PC-3 (cell line): ENCODE measurements around the gene NOC3L. TPM values are rescaled to one million over a fixed set of nuclear protein-coding genes. Genes with fewer than 3 reads are reported as not detected.

Experiments
- ATAC-seq: fragments of 200-7000 bp; cut with Tn5 transposase; 2 replicates; pipeline ENCODE4 v1.9.1; 2020; ENCODE audit warnings: mild to moderate bottlenecking, moderate library complexity
- BruUV-seq: library from RNA; stranded (reverse); fragments of 400-500 nt; replicated peaks from 2 replicates; lab custom pipeline; 2021; lab: Mats Ljungman, UMichigan
- CTCF ChIA-PET: fragments of 300-600 bp; sonication (Branson Sonifier 250); formaldehyde crosslinking; loops from one replicate; lab custom pipeline; 2022; ENCODE audit warnings: antibody characterized with exemption; lab: Charles Lee
- POLR2A ChIA-PET: fragments of 300-600 bp; sonication (Branson Sonifier 250); formaldehyde crosslinking; loops from one replicate; lab custom pipeline; 2022; ENCODE audit warnings: antibody characterized with exemption; ENCODE audit not compliant: unreplicated experiment; lab: Charles Lee
- DNase-seq: peaks from one replicate; pipeline ENCODE4 v3.0.0-alpha.2; 2015
- H2AFZ ChIP-seq: fragments of 300-600 bp; sonication (generic); 2 replicates; pipeline ENCODE4 v1.6.0; 2016; ENCODE audit warnings: antibody characterized with exemption, low read length
- H3F3A ChIP-seq: fragments of 300-600 bp; sonication (generic); one replicate; pipeline ENCODE4 v1.6.0; 2017; ENCODE audit warnings: antibody characterized with exemption, low read length, control low read depth, mild to moderate bottlenecking; ENCODE audit not compliant: unreplicated experiment
- H3K27ac ChIP-seq: fragments of 300-600 bp; sonication (generic); 2 replicates; pipeline ENCODE4 v1.5.1; 2016; ENCODE audit warnings: mild to moderate bottlenecking, low read length
- H3K27me3 ChIP-seq: fragments of 300-600 bp; sonication (generic); 2 replicates; pipeline ENCODE4 v1.6.1; 2016; ENCODE audit warnings: low read length, mixed read lengths
- H3K36me3 ChIP-seq: fragments of 300-600 bp; sonication (generic); 2 replicates; pipeline ENCODE4 v1.6.1; 2016; ENCODE audit warnings: low read depth, mixed run types, low read length, mixed read lengths
- H3K4me1 ChIP-seq: fragments of 300-600 bp; sonication (generic); 2 replicates; pipeline ENCODE4 v1.5.1; 2016; ENCODE audit warnings: low read length; ENCODE audit not compliant: insufficient read depth
- H3K4me2 ChIP-seq: fragments of 300-600 bp; sonication (generic); 2 replicates; pipeline ENCODE4 v1.6.0; 2016; ENCODE audit warnings: low read length
- H3K4me3 ChIP-seq: fragments of 300-600 bp; sonication (generic); 2 replicates; pipeline ENCODE4 v1.5.1; 2016; ENCODE audit warnings: mild to moderate bottlenecking, low read length, mixed read lengths
- H3K79me2 ChIP-seq: fragments of 300-600 bp; sonication (generic); 2 replicates; pipeline ENCODE4 v1.6.1; 2017; ENCODE audit warnings: low read length, mixed read lengths
- H3K9ac ChIP-seq: fragments of 300-600 bp; sonication (generic); 2 replicates; pipeline ENCODE4 v1.6.0; 2016; ENCODE audit warnings: mild to moderate bottlenecking, low read length
- H3K9me2 ChIP-seq: fragments of 300-600 bp; sonication (generic); replicated peaks from 2 replicates; pipeline ENCODE4 v1.6.1; 2016; ENCODE audit warnings: mixed run types, low read length, mixed read lengths
- H3K9me3 ChIP-seq: fragments of 300-600 bp; sonication (generic); 2 replicates; pipeline ENCODE4 v1.6.1; 2016; ENCODE audit warnings: low read length, mixed read lengths
- H4K20me1 ChIP-seq: fragments of 300-600 bp; sonication (generic); 2 replicates; pipeline ENCODE4 v1.6.1; 2016; ENCODE audit warnings: low read length, mixed read lengths
- EZH2 ChIP-seq: fragments of 300-600 bp; sonication (generic); IDR thresholded peaks from one replicate; pipeline ENCODE4 v1.6.1; 2017; ENCODE audit warnings: antibody characterized with exemption, mild to moderate bottlenecking, low read length; ENCODE audit not compliant: unreplicated experiment
- EZH2phosphoT487 ChIP-seq: fragments of 300-600 bp; sonication (generic); IDR thresholded peaks from 2 replicates; pipeline ENCODE4 v1.6.1; 2018; ENCODE audit warnings: mild to moderate bottlenecking, antibody characterized with exemption, low read length, borderline replicate concordance
- intact Hi-C: fragments of 100-400 bp; cut with micrococcal nuclease; formaldehyde crosslinking; loops from 2 replicates; pipeline ENCODE4 v1.9.0; 2023
- total RNA-seq: library from RNA; depleted of rRNA; stranded (reverse); fragments of >200 nt; gene quantifications from 2 replicates; pipeline ENCODE4 v1.2.3, GENCODE V29; 2014
- TF ChIP-seq, protein P1 (sequence below): fragments of 300-600 bp; sonication (generic); conservative IDR thresholded peaks from 2 replicates; pipeline ENCODE4 v1.5.1; 2017; ENCODE audit warnings: antibody characterized with exemption, low read depth, mild to moderate bottlenecking, low read length

Gene NOC3L
- total RNA-seq, 1 experiment from 2014 or later: 19.4 TPM

DNA sequence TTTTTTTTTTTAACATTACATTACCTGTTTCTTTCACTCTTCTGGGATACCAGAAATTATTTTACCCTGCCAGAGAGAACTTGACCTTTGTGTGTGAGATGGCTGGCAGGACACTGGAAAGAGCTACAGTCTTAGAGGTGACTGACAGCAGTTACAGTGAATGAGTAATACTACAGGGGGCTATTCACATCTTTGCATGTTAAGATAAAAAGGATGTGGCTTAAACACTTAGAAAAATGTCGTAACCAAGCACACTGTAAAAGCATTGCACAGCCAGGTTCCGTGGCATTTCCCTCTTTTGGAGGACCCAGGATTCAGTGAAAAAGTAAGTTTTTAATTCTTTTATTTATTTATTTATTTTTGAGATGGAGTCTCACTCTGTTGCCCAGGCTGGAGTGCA lies 20.8 kb upstream of the NOC3L start:
- Histone ChIP-seq H3K27me3 (no peaks in the 10 kb centered on the region), H2AFZ (no peak overlapping the region), H3K27ac (no peak overlapping the region), H3K4me2 (no peak overlapping the region), H3K4me1 (no peaks in the 10 kb centered on the region), H3K36me3 (no peaks in the 10 kb centered on the region), H4K20me1 (no peaks in the 10 kb centered on the region), H3K9ac (no peak overlapping the region), H3K9me2 (no peaks in the 10 kb centered on the region), H3K4me3 (no peak overlapping the region), H3K9me3 (no peaks in the 10 kb centered on the region), H3K79me2 (no peaks in the 10 kb centered on the region), H3F3A (no peaks in the 10 kb centered on the region)
- DNase-seq (no peak), ATAC-seq (no peak)
- TF ChIP-seq EZH2phosphoT487: no peak
- TF ChIP-seq, protein P1, sequence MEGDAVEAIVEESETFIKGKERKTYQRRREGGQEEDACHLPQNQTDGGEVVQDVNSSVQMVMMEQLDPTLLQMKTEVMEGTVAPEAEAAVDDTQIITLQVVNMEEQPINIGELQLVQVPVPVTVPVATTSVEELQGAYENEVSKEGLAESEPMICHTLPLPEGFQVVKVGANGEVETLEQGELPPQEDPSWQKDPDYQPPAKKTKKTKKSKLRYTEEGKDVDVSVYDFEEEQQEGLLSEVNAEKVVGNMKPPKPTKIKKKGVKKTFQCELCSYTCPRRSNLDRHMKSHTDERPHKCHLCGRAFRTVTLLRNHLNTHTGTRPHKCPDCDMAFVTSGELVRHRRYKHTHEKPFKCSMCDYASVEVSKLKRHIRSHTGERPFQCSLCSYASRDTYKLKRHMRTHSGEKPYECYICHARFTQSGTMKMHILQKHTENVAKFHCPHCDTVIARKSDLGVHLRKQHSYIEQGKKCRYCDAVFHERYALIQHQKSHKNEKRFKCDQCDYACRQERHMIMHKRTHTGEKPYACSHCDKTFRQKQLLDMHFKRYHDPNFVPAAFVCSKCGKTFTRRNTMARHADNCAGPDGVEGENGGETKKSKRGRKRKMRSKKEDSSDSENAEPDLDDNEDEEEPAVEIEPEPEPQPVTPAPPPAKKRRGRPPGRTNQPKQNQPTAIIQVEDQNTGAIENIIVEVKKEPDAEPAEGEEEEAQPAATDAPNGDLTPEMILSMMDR: no peak
- TF ChIP-seq EZH2: no peak
- intact Hi-C loops: no loop called here
- BruUV-seq: no TSS peak
- CTCF ChIA-PET: interaction anchor here (0.6 kb wide), 1 partner anchor 408 kb away, joined by 9 read pairs; no protein-coding TSS in a partner anchor
- POLR2A ChIA-PET: no interaction called here

DNA sequence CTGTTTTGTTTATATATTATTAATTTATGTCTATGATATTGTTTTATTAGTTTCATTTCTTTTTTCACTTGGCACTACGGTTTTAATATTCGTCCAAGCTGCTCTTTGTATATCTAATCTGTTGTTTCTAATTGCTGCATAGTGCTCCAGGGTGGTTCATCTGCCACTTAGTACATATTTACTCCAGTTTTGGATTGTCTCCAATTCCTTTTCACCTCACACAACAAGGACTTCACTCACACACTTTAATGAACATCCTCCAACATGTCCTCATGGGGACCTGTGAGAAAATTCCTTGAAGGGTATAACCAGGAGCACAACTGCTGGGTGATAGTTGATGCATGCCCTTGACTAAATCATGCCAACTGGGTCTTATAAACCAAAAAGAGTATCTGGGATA lies 14.1 kb upstream of the NOC3L start:
- Histone ChIP-seq H3K4me1 (no peaks in the 10 kb centered on the region), H3K9me3 (no peaks in the 10 kb centered on the region), H3K27ac (no peak overlapping the region), H3K9ac (no peak overlapping the region), H3K36me3 (no peaks in the 10 kb centered on the region), H4K20me1 (no peaks in the 10 kb centered on the region), H3K27me3 (no peaks in the 10 kb centered on the region), H3K4me2 (no peak overlapping the region), H3F3A (no peaks in the 10 kb centered on the region), H3K4me3 (no peak overlapping the region), H3K79me2 (no peaks in the 10 kb centered on the region), H3K9me2 (no peaks in the 10 kb centered on the region), H2AFZ (no peak overlapping the region)
- POLR2A ChIA-PET: no interaction called here
- CTCF ChIA-PET: no interaction called here
- ATAC-seq (no peak), DNase-seq (no peak)
- intact Hi-C loops: no loop called here
- TF ChIP-seq EZH2 (no peak), EZH2phosphoT487 (no peak)
- TF ChIP-seq, protein P1: no peak
- BruUV-seq: no TSS peak

DNA sequence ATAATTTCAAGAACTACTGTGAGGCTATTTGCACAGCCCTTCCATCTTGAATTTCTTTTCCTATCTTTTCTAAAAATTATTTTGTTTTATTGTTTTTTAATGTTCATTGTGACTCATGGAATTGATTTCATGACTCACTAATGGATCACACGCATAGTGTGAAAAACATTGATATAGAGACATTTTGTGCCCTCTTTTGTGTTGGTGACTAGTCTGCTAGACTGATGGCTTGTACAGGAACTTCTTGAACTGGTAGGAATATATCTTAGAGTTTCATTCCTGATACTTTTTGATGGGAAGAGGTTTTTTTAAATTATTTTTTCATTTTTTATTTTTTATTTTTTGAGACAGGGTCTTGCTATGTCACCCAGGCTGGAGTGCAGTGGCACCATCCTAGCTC lies 12.6 kb upstream of the NOC3L start:
- H4K20me1 ChIP-seq: no peaks in the 10 kb centered on the region
- ChIA-PET CTCF (no interaction called here), POLR2A (no interaction called here)
- no peaks in the 10 kb centered on the region for H3K4me1 ChIP-seq
- H3K27me3 ChIP-seq: no peaks in the 10 kb centered on the region
- ATAC-seq: no peak
- no TSS peak for BruUV-seq
- H3K79me2 ChIP-seq: no peaks in the 10 kb centered on the region
- H3K36me3 ChIP-seq: no peaks in the 10 kb centered on the region
- no peak overlapping the region for H2AFZ ChIP-seq
- TF ChIP-seq, protein P1: no peak
- TF ChIP-seq EZH2 (no peak), EZH2phosphoT487 (no peak)
- no peak overlapping the region for H3K27ac ChIP-seq
- H3K9me3 ChIP-seq: no peaks in the 10 kb centered on the region
- DNase-seq: no peak
- no peaks in the 10 kb centered on the region for H3F3A ChIP-seq
- no peaks in the 10 kb centered on the region for H3K9me2 ChIP-seq
- H3K4me3 ChIP-seq: no peak overlapping the region
- no peak overlapping the region for H3K9ac ChIP-seq
- H3K4me2 ChIP-seq: no peak overlapping the region
- intact Hi-C loops: no loop called here
